Measurements from ENCODE around the gene SLC7A8.

The SLC7A8 gene

GRCh38 chr14:23101213-23101970 is 82.1 kb downstream of the SLC7A8 start:
- DNase-seq (ENCODE audit: low read depth, low spot score) = no peak
- TF ChIP-seq SUZ12 (IDR thresholded peaks at IDR 0.05; ENCODE audit: extremely low read depth, insufficient read depth, insufficient read length) = no peak
- TF ChIP-seq ZNF274 (IDR thresholded peaks at IDR 0.05; ENCODE audit: low read depth, low read length) = no peak
- TF ChIP-seq YY1 (IDR thresholded peaks at IDR 0.05; ENCODE audit: insufficient read depth, insufficient read length) = no peak
- Histone ChIP-seq H3K36me3 (ENCODE audit: insufficient read depth, insufficient read length, low read length) (peaks cover 28% of the 10 kb centered on the region), H3K27me3 (ENCODE audit: insufficient read depth, insufficient read length) (no peaks in the 10 kb centered on the region), H3K9ac (ENCODE audit: insufficient read length, low read depth) (no peak overlapping the region), H3K4me1 (ENCODE audit: insufficient read depth, insufficient read length) (no peaks in the 10 kb centered on the region), H3K4me3 (ENCODE audit: insufficient read length, low read depth) (no peak overlapping the region), H3K9me3 (ENCODE audit: insufficient read depth, low read length) (no peaks in the 10 kb centered on the region)

GRCh38 chr14:23099212-23099861 is 84.1 kb downstream of the SLC7A8 start:
- no peaks in the 10 kb centered on the region for H3K9me3 ChIP-seq (ENCODE audit: insufficient read depth, low read length)
- no peak for DNase-seq (ENCODE audit: low read depth, low spot score)
- H3K4me1 ChIP-seq (ENCODE audit: insufficient read depth, insufficient read length) = no peaks in the 10 kb centered on the region
- H3K36me3 ChIP-seq (ENCODE audit: insufficient read depth, insufficient read length, low read length) = peaks cover 28% of the 10 kb centered on the region
- no peak overlapping the region for H3K4me3 ChIP-seq (ENCODE audit: insufficient read length, low read depth)
- H3K27me3 ChIP-seq (ENCODE audit: insufficient read depth, insufficient read length) = no peaks in the 10 kb centered on the region
- TF ChIP-seq YY1 (IDR thresholded peaks at IDR 0.05; ENCODE audit: insufficient read depth, insufficient read length) (no peak), SUZ12 (IDR thresholded peaks at IDR 0.05; ENCODE audit: extremely low read depth, insufficient read depth, insufficient read length) (no peak), ZNF274 (IDR thresholded peaks at IDR 0.05; ENCODE audit: low read depth, low read length) (no peak)
- H3K9ac ChIP-seq (ENCODE audit: insufficient read length, low read depth) = no peak overlapping the region

- Histone ChIP-seq H3K36me3 (ENCODE audit: insufficient read depth, insufficient read length, low read length) (peaks cover 34% of the 10 kb centered on the region), H3K4me3 (ENCODE audit: insufficient read length, low read depth) (no peak overlapping the region), H3K27me3 (ENCODE audit: insufficient read depth, insufficient read length) (no peaks in the 10 kb centered on the region), H3K9ac (ENCODE audit: insufficient read length, low read depth) (no peak overlapping the region), H3K4me1 (ENCODE audit: insufficient read depth, insufficient read length) (no peaks in the 10 kb centered on the region), H3K9me3 (ENCODE audit: insufficient read depth, low read length) (no peaks in the 10 kb centered on the region)
- DNase-seq (ENCODE audit: low read depth, low spot score) = no peak
- TF ChIP-seq SUZ12 (IDR thresholded peaks at IDR 0.05; ENCODE audit: extremely low read depth, insufficient read depth, insufficient read length) = no peak
- no peak for TF ChIP-seq YY1 (IDR thresholded peaks at IDR 0.05; ENCODE audit: insufficient read depth, insufficient read length)
- TF ChIP-seq ZNF274 (IDR thresholded peaks at IDR 0.05; ENCODE audit: low read depth, low read length) = no peak
Measured at GRCh38 chr14:23097786-23098185, 85.7 kb downstream of the SLC7A8 start.

DNA sequence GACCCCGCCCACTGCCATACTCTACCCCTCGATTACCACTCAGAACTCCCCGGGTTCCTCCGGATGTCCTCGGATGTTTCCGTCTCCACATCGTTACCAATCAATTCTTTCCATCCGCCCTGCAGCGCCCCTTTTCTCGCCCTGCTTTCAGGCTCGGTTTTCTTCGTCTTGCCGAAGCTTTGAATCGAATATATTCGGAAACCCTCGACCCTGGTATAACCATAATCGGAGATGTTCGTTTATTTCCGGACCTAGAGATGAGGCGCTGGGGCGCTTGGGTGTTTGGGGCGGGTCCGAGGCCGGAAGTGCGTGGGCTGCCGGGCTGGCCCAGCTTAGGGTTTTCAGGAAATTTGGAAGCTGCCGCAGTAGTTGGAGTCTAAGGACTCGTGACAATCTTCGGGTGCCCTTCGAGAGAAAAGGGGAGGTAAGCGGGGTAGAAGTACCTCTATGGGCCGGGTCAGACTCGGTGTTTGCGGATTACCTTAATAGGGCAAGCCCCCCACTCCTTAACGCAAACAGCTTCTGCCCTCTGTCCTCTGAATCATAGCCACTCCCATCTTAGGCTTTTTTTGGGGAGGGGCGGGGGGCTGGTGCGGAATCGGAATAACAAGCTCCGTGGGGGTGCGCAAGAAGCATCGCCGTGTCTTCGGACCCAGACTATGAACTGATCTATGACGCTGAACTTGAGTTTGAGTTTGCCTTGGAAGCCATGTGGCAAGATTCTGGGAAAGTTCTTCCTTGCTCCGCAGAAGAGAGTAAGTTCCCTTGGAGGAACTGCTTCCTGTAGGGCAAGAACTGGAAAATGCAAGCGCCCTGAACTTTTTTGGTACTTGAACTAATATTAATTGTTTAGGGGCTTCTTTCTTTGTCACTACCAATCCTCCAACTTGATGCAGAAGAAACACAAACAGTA is 88.0 kb downstream of the SLC7A8 start, which contains the start of gene C14orf119:
Gene C14orf119 (plus strand): TSS at position 310 of the 913 bp plus-strand sequence. CDS start 2,154 bp downstream, outside the sequence.
- no peaks in the 10 kb centered on the region for H3K27me3 ChIP-seq (ENCODE audit: insufficient read depth, insufficient read length)
- peaks cover 51% of the 10 kb centered on the region for H3K36me3 ChIP-seq (ENCODE audit: insufficient read depth, insufficient read length, low read length)
- no peaks in the 10 kb centered on the region for H3K4me1 ChIP-seq (ENCODE audit: insufficient read depth, insufficient read length)
- peak within 1 kb of the TSS; percentile 94 for H3K4me3 ChIP-seq (ENCODE audit: insufficient read length, low read depth)
- peak; percentile 96 for DNase-seq (ENCODE audit: low read depth, low spot score)
- TF ChIP-seq YY1 (IDR thresholded peaks at IDR 0.05; ENCODE audit: insufficient read depth, insufficient read length) (no peak), SUZ12 (IDR thresholded peaks at IDR 0.05; ENCODE audit: extremely low read depth, insufficient read depth, insufficient read length) (no peak), ZNF274 (IDR thresholded peaks at IDR 0.05; ENCODE audit: low read depth, low read length) (no peak)
- peak within 1 kb of the TSS; percentile 99 for H3K9ac ChIP-seq (ENCODE audit: insufficient read length, low read depth)
- no peaks in the 10 kb centered on the region for H3K9me3 ChIP-seq (ENCODE audit: insufficient read depth, low read length)

DNA sequence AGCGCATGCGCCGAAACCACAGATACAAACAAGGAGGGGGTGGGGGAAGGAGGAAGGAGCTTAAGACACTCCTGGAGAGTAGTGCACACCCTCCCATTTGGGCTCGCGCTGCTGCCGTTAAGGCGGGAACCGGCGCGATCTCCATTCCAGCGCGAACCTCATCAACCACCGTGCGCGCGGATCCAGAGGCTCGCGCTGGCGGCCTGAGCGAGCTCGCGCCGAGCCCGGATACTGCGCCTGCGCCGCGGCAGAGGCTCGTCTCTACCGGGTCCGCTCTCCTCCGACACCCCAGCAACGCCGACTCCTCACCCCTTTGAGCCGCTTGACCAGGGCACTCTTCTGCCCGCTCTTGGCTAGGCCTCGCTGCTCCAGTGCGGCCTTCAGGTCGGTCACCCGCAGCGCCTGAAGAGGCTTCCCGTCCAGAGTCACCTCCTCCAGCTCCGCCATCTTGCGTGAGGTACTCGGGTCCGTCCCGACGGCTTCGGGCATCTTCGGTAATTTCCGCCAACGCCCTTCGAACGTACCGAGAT is 88.7 kb downstream of the SLC7A8 start, which contains the start of gene ACIN1:
Gene ACIN1 (minus strand): TSS at position 471 of the 530 bp plus-strand sequence. CDS start 24 bp downstream, at position 447.
- H3K36me3 ChIP-seq (ENCODE audit: insufficient read depth, insufficient read length, low read length) = peaks cover 58% of the 10 kb centered on the region
- peak; percentile 80 for DNase-seq (ENCODE audit: low read depth, low spot score)

DNA sequence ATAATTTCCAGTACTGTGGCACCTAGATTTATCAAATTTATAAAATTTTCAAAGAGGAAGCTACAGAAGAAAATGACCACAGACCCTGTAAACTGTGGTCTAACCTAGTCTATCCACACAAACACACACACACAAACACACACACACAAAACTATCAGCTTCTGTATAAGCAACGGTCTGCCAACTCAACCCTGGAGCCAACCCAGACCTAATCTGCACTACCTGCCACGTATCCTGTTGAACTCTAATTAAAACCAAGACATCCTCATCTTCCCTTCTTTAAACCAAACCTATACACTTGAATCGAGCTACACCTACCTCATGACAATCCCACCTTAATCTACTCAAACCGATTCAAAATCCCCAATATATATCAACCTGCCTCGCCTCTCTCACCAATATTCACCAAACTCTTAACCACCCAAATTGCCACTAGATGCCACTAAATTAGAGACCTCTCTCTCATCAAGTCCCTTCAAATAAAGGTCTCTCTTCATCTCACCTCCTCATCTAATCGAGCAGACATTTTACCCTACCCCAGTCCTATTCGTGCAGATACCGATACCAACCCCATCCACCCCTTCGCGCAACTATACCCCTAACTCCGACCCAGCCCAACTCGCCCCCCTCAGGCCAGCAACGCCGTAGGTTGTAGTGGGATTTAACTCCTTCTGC is 89.3 kb downstream of the SLC7A8 start:
- peaks cover 62% of the 10 kb centered on the region for H3K36me3 ChIP-seq (ENCODE audit: insufficient read depth, insufficient read length, low read length)
- DNase-seq (ENCODE audit: low read depth, low spot score) = no peak
- TF ChIP-seq ZNF274 (IDR thresholded peaks at IDR 0.05; ENCODE audit: low read depth, low read length) (no peak), SUZ12 (IDR thresholded peaks at IDR 0.05; ENCODE audit: extremely low read depth, insufficient read depth, insufficient read length) (no peak), YY1 (IDR thresholded peaks at IDR 0.05; ENCODE audit: insufficient read depth, insufficient read length) (no peak)

More for the DNA sequence above, 88.7 kb downstream of the SLC7A8 start, which contains the start of gene ACIN1:
- Histone ChIP-seq H3K4me3 (ENCODE audit: insufficient read length, low read depth) (peak within 1 kb of the TSS; percentile 94), H3K9ac (ENCODE audit: insufficient read length, low read depth) (peak within 1 kb of the TSS; percentile 99), H3K27me3 (ENCODE audit: insufficient read depth, insufficient read length) (no peaks in the 10 kb centered on the region), H3K9me3 (ENCODE audit: insufficient read depth, low read length) (no peaks in the 10 kb centered on the region), H3K4me1 (ENCODE audit: insufficient read depth, insufficient read length) (no peaks in the 10 kb centered on the region)
- no peak for TF ChIP-seq ZNF274 (IDR thresholded peaks at IDR 0.05; ENCODE audit: low read depth, low read length)
- peak; percentile 73 for TF ChIP-seq YY1 (IDR thresholded peaks at IDR 0.05; ENCODE audit: insufficient read depth, insufficient read length)

More for the DNA sequence above, 89.3 kb downstream of the SLC7A8 start:
- H3K9ac ChIP-seq (ENCODE audit: insufficient read length, low read depth) = peak overlapping the region; percentile 99
- H3K4me1 ChIP-seq (ENCODE audit: insufficient read depth, insufficient read length) = no peaks in the 10 kb centered on the region
- H3K4me3 ChIP-seq (ENCODE audit: insufficient read length, low read depth) = peak overlapping the region; percentile 94
- H3K9me3 ChIP-seq (ENCODE audit: insufficient read depth, low read length) = no peaks in the 10 kb centered on the region
- no peaks in the 10 kb centered on the region for H3K27me3 ChIP-seq (ENCODE audit: insufficient read depth, insufficient read length)

All from NT2/D1 (cell line).